Muscle layer of duodenum (tissue), 2 donors: ENCODE data around the gene TARBP1.

Experiments
- H3K27ac ChIP-seq: one replicate; pipeline ENCODE4 v1.7.0; 2013; ENCODE audit warnings: mild to moderate bottlenecking, low read length
- H3K27me3 ChIP-seq: one replicate; pipeline ENCODE4 v1.7.0; 2013; ENCODE audit warnings: low read depth, mild to moderate bottlenecking, control low read depth, low read length
- H3K36me3 ChIP-seq, 2 donors: one replicate each; pipeline ENCODE4 v1.7.0; 2013; ENCODE audit warnings: low read length in 2 of 2, control low read depth in 1 of 2, mild to moderate bottlenecking in 1 of 2; ENCODE audit not compliant: insufficient read depth in 2 of 2, control insufficient read depth in 1 of 2
- H3K4me1 ChIP-seq, 2 donors: one replicate each; pipeline ENCODE4 v1.7.0; 2013; ENCODE audit warnings: low read length in 2 of 2, mild to moderate bottlenecking in 2 of 2, control low read depth in 1 of 2, moderate library complexity in 1 of 2; ENCODE audit not compliant: insufficient read depth in 2 of 2, control insufficient read depth in 1 of 2
- H3K4me3 ChIP-seq, 2 donors: one replicate each; pipeline ENCODE4 v1.7.0; 2013; ENCODE audit warnings: low read length in 2 of 2, low read depth in 1 of 2, mild to moderate bottlenecking in 1 of 2
- H3K9me3 ChIP-seq, 2 donors: one replicate each; pipeline ENCODE4 v1.7.0; 2013; ENCODE audit warnings: low read length in 2 of 2, control low read depth in 1 of 2, mild to moderate bottlenecking in 1 of 2; ENCODE audit not compliant: control insufficient read depth in 1 of 2
- donor health status: healthy.

Gene TARBP1

DNA sequence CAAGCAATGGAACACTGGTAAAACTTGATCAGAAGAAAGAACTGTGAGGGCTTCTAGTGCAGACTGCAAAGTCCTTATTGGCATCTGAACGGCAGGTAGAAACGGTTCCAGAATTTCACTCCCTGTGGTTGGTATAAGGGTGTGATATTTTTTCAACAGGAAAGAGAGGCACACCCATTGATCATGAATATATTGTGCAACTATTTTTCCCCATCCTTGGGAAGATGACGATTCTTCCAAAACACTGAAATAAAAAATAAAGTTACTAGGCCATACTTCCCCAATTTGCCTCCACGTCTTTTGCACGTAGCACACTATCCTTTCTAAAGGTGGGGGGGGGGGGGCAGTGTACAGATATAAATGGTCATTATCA lies 49.6 kb downstream of the TARBP1 start:
- Histone ChIP-seq H3K27me3 (no peaks in the 10 kb centered on the region), H3K27ac (no peak overlapping the region), H3K4me1 (no peaks in the 10 kb centered on the region), H3K36me3 (peaks cover 20 to 30% of the 10 kb centered on the region in 2 donors), H3K9me3 (no peaks in the 10 kb centered on the region), H3K4me3 (no peak overlapping the region)

DNA sequence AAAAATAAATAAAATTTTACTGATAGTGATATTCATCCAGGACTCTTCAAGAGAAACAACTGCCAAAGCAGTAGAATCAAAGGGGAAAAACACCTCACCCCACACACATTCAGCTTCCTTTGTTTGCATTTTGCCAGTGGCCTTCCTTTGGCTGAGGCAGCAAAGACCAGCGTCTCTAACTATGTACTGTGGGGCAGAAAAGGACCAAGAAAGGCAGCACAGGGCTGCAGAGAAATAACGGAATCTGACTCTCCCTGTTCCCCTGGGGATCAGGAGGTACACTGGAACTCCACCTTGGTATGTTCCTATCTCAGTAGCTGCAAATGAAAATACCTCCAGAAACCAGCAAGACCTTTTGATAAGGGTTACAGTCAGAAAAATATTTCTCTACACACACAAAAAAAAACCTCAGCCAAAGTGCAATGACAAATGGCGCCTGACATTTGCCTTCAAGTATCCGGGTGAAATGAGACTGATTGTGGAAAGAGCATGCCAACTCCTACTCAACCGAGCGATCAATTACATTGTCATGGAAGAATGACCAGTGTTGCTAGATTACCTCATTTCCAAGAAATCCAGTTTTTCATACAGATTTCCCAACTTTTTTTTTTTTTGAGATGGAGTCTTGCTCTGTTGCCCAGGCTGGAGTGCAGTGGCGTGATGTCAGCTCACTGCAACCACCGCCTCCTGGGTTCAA lies 50.9 kb downstream of the TARBP1 start:
- peaks cover 26 to 39% of the 10 kb centered on the region in 2 donors for H3K36me3 ChIP-seq
- H3K4me3 ChIP-seq, result no peak overlapping the region
- no peaks in the 10 kb centered on the region for H3K9me3 ChIP-seq
- no peak overlapping the region for H3K27ac ChIP-seq
- H3K27me3 ChIP-seq, result no peaks in the 10 kb centered on the region
- H3K4me1 ChIP-seq, result no peaks in the 10 kb centered on the region

DNA sequence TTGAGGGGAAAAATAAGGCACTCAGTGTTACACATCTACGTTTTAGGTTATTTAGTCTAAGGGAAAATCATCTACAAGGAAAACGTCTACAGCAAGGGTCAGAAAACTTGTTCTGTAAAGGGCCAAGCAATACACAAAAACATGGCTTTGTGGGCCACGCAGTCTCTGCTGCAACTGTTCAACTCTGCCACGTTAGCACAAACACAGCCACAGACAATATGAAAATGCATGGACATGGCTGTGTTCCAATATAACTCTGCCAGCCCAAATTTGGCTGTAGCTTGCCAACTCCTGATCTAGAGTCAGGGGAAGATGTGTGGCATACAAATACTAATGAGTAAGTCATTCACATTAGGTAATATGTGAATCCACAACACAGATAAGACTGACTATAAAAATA lies 65.0 kb downstream of the TARBP1 start:
- H3K36me3 ChIP-seq, result peaks cover 21 to 36% of the 10 kb centered on the region in 2 donors
- no peaks in the 10 kb centered on the region for H3K27me3 ChIP-seq
- no peak overlapping the region for H3K4me3 ChIP-seq
- H3K9me3 ChIP-seq, result no peaks in the 10 kb centered on the region
- no peak overlapping the region for H3K27ac ChIP-seq
- no peaks in the 10 kb centered on the region for H3K4me1 ChIP-seq

DNA sequence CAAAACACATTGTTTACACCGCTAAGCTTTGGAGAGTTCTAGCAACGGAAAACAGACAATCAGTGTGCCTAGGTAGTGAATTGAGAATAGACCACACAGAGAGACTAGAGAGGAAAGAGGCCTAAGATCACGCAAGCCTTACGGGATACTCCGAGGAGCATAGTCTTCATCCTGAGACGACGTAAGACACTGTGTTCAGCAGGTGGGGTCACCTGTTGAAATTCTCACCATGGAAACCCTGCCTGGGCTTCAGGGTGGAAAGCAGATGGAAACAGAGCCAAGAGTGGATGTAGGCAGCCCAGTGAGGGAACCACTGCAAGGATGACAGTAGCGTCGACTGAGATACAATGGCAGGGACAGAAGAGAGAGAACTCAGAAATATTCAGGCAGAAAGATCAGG lies 65.5 kb downstream of the TARBP1 start:
- H3K36me3 ChIP-seq, result peaks cover 24 to 35% of the 10 kb centered on the region in 2 donors
- no peaks in the 10 kb centered on the region for H3K9me3 ChIP-seq
- no peak overlapping the region for H3K4me3 ChIP-seq
- H3K4me1 ChIP-seq, result no peaks in the 10 kb centered on the region
- no peaks in the 10 kb centered on the region for H3K27me3 ChIP-seq
- H3K27ac ChIP-seq, result no peak overlapping the region

DNA sequence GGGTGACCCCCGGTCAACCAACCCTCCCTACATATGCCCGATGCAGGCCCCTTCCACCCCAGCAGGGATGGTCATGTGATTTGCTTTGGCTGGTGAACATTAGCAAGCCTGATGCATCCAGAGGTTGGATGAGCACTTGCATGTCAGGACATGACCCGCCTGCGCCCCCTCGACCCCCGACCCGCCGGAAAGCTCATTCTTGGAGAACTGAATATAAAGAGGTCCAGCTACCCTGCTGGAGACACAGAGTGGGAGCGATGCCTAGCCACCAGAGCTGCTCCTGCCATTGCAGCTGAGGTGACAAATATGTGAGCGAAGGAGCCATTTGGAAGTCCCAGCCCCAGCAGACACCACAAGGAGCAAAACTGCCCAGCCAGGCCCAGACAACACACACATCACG lies 66.1 kb downstream of the TARBP1 start:
- no peaks in the 10 kb centered on the region for H3K27me3 ChIP-seq
- H3K9me3 ChIP-seq, result no peaks in the 10 kb centered on the region
- H3K27ac ChIP-seq, result no peak overlapping the region
- H3K36me3 ChIP-seq, result peaks cover 24 to 32% of the 10 kb centered on the region in 2 donors
- H3K4me3 ChIP-seq, result no peak overlapping the region
- no peaks in the 10 kb centered on the region for H3K4me1 ChIP-seq

DNA sequence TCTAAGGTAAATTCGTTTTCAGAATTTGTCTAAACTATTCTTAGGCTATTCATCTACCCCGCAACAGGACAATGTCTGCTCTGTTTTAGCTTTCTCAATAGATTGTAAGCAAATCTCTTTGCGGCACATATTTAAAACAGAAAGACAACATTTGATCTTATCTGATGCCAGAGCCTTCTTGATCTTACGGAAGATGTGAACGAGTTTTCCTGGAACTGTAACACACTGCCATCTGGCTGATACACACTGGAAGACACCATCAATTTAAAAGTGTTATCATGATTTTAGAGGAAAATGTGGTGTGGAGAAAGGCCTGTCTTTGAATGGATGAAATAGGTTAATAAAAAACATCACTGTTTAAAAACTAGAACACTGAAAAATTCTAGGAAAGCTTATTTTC lies 69.7 kb downstream of the TARBP1 start:
- Histone ChIP-seq H3K27me3 (no peaks in the 10 kb centered on the region), H3K4me1 (no peaks in the 10 kb centered on the region), H3K9me3 (no peaks in the 10 kb centered on the region), H3K27ac (no peak overlapping the region), H3K4me3 (no peak overlapping the region), H3K36me3 (peaks cover 11 to 21% of the 10 kb centered on the region in 2 donors)

DNA sequence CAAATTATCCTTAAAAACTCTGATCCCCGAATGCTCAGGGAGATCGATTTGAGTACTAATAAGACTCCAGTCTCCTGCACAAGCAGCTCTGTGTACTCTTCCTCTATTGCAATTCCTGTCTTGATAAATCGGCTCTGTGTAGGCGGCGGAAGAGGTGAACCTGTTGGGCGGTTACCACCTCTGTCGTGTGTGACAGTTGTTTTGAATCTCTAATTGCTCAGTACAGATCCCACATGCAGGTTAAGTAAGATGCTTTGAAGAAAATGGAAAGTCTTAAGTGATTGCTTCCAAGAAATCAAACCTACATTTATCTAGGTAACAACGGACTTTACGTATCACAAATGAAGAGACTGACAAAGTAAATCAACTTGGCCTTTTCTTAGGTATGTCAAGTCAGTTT lies 70.2 kb downstream of the TARBP1 start:
- no peaks in the 10 kb centered on the region for H3K4me1 ChIP-seq
- H3K27ac ChIP-seq, result no peak overlapping the region
- no peaks in the 10 kb centered on the region for H3K27me3 ChIP-seq
- H3K9me3 ChIP-seq, result no peaks in the 10 kb centered on the region
- H3K36me3 ChIP-seq, result peaks cover 13 to 22% of the 10 kb centered on the region in 2 donors
- H3K4me3 ChIP-seq, result no peak overlapping the region

DNA sequence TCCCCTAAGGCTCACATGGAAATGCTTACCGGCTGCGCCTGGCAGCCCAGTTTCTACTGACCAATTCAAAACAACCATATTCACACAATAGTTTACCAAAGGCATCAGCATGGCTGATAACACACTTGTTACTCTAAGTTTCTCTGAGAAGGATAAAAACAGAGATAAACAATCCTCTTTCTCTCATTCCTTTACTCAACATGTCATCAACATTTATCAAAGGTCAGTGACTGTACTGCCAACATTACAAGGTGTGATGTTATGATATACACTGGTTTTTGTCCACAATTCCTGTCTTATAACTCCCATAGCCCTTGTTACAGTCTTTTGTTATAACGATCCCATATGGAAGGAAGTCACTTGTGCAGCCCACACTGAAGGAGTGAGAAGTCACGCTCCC lies 72.1 kb downstream of the TARBP1 start:
- H3K27me3 ChIP-seq, result no peaks in the 10 kb centered on the region
- no peaks in the 10 kb centered on the region for H3K4me1 ChIP-seq
- H3K9me3 ChIP-seq, result no peaks in the 10 kb centered on the region
- H3K27ac ChIP-seq, result no peak overlapping the region
- no peak overlapping the region for H3K4me3 ChIP-seq
- H3K36me3 ChIP-seq, result peaks cover 11 to 16% of the 10 kb centered on the region in 2 donors

DNA sequence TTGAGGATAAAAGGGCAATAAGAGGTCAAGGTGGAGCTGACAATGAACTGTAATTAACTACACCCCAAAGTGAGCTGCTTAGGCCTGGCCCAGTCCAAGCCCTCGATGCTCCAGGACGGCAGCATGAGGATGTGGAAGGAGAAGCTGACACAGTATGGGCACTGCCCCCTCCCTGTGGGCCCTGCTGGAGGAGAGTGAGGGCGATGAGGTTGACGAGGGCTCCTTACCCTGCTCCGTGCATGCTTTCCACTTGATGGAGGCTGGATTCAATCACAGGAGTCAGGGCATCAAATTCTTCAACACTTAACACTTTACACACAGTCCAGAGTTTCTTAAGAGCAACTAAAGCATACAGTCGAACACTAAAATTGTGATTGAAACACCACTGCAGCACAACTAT lies 73.3 kb downstream of the TARBP1 start:
- H3K4me3 ChIP-seq, result no peak overlapping the region
- no peak overlapping the region for H3K27ac ChIP-seq
- peaks cover 0 to 4% of the 10 kb centered on the region in 2 donors for H3K4me1 ChIP-seq
- no peaks in the 10 kb centered on the region for H3K9me3 ChIP-seq
- peaks cover 7 to 13% of the 10 kb centered on the region in 2 donors for H3K36me3 ChIP-seq
- H3K27me3 ChIP-seq, result no peaks in the 10 kb centered on the region

DNA sequence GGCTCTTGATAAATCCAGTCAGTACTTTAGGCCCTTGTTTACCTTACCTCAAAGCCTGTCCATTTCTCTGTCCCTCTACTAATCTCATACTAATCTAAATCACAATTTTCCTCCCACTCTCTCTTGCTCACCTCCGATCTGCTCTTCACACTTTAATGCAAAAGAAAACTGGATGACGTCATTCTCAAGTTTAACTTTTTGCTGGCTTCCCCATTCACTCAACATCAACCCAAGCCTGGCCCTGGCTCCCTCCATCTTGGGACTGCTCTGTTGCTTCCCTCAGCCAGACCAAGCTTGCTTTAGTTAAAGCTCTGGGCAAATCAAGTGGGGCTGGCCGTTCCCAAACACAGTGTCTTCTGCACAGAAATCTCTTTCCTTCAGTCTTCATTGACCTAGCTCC lies 76.0 kb downstream of the TARBP1 start:
- Histone ChIP-seq H3K4me1 (peaks cover 0 to 4% of the 10 kb centered on the region in 2 donors), H3K4me3 (no peak overlapping the region), H3K27ac (no peak overlapping the region), H3K9me3 (no peaks in the 10 kb centered on the region), H3K36me3 (peaks cover 4 to 13% of the 10 kb centered on the region in 2 donors), H3K27me3 (no peaks in the 10 kb centered on the region)

DNA sequence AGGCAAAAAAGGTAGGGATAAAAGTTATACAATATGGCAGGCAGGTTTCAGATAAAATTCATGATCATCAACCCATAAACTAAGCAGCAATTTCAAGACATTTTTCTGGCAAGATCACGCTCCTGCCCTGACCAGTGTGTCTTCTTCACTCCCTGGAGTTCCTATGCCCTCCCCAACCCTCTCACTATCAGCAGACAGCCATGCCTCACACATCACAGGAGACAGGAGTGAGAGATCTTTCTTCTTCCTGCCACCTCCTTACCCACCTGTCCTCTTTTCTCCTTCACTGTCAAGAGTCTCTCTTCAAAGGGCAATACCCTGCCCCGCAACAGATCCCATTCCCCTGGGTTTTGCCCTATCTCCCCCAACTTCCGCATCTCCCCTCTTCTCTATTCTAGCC lies 77.3 kb downstream of the TARBP1 start:
- H3K27ac ChIP-seq, result no peak overlapping the region
- H3K4me1 ChIP-seq, result peaks cover 0 to 4% of the 10 kb centered on the region in 2 donors

DNA sequence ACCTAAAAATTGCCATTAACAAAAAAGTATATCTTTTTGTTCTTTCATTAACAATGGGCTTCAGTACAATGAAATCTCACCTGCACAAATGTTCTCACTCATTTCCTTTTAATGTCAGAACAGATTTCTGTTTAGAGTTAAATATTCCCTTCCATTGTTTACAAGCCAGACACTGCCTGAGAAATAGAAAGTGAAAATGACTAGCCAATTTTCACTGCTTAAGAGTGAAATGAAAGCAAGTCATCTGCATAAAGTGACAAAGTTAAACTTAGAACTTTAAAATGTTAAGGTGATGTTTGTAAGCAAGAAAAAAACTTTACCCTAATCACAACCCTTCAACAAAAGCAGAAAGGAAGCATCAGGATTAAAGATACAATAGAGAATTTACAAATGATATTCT lies 78.2 kb downstream of the TARBP1 start:
- Histone ChIP-seq H3K9me3 (no peaks in the 10 kb centered on the region), H3K27ac (peak overlapping the region; percentile 37), H3K4me1 (peaks cover 0 to 4% of the 10 kb centered on the region in 2 donors), H3K36me3 (peaks cover 4 to 13% of the 10 kb centered on the region in 2 donors), H3K4me3 (peak overlapping the region in 1 of 2 donors; percentile 35), H3K27me3 (no peaks in the 10 kb centered on the region)

More for the DNA sequence above, 77.3 kb downstream of the TARBP1 start:
- H3K27me3 ChIP-seq, result no peaks in the 10 kb centered on the region
- no peaks in the 10 kb centered on the region for H3K9me3 ChIP-seq
- peaks cover 4 to 13% of the 10 kb centered on the region in 2 donors for H3K36me3 ChIP-seq
- H3K4me3 ChIP-seq, result no peak overlapping the region
